Colonic mucosa (tissue), 4 donors: Measurements from ENCODE around the gene FUNDC1. TPM values are rescaled to one million over a fixed set of nuclear protein-coding genes. Genes with fewer than 3 reads are reported as not detected.

Source experiments
- DNase-seq: peaks from one replicate; pipeline ENCODE4 v3.0.0-alpha.2; 2020
- H3K27ac ChIP-seq: fragments of 200-600 bp; one replicate; pipeline ENCODE4 v1.8.0; 2021
- H3K27me3 ChIP-seq: fragments of 200-600 bp; one replicate; pipeline ENCODE4 v1.8.0; 2021
- H3K36me3 ChIP-seq: fragments of 200-600 bp; one replicate; pipeline ENCODE4 v1.8.0; 2021
- H3K4me1 ChIP-seq: fragments of 200-600 bp; one replicate; pipeline ENCODE4 v1.8.0; 2021; ENCODE audit warnings: mild to moderate bottlenecking
- H3K4me3 ChIP-seq: fragments of 200-600 bp; one replicate; pipeline ENCODE4 v1.8.0; 2021
- H3K9ac ChIP-seq, 2 donors: one replicate each; pipeline ENCODE4 v1.7.0; 2013; ENCODE audit warnings: control low read depth in 2 of 2, low read depth in 2 of 2, low read length in 2 of 2
- H3K9me3 ChIP-seq: fragments of 200-600 bp; one replicate; pipeline ENCODE4 v1.8.0; 2021
- intact Hi-C: fragments of 100-400 bp; cut with DNase I; formaldehyde crosslinking; loops from one replicate; pipeline ENCODE4 v1.14.1; 2022
- total RNA-seq, 2 donors: library from RNA; stranded (reverse); fragmentation: NEBNext Ultra II Directional in 1 of 2; extraction: Animal tissue kit (Norgen Biotek cat#: 25700) in 1 of 2; gene quantifications; one replicate each; pipeline ENCODE4 v1.2.1, GENCODE V29; 2021
- TF ChIP-seq, protein P1 (sequence below): fragments of 200-600 bp; IDR thresholded peaks from one replicate; pipeline ENCODE4 v1.8.0; 2022; ENCODE audit warnings: antibody characterized with exemption, mild to moderate bottlenecking
- donor health status: healthy.
- donor health status: DM: no; HTN: no; CAD: no.
- donor health status: DM: no; HTN: no; CAD: no.

Gene FUNDC1
- total RNA-seq, 2 donors from 2014 or later = 11.9 to 14.3 TPM

DNA sequence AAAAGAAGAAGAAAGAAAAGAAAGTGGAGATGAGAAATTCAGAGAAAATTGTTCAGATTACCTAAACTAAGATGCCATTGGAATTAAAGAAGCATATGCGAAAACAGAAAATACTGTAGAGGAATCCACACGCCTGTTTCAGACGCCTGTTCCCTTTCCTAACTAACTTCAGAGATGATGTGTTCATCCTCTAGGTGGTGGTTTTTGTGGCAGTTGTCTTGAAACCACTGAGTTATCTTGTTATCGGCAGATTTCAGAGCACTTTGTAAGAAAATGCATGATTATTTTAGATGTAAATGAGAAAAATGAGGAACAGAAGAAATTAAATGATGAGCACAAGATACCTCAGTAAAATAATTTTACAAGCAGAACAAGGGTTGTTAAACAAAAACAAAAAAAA is 48.3 kb downstream of the FUNDC1 start:
- H3K9me3 ChIP-seq = no peaks in the 10 kb centered on the region
- no peak for DNase-seq

DNA sequence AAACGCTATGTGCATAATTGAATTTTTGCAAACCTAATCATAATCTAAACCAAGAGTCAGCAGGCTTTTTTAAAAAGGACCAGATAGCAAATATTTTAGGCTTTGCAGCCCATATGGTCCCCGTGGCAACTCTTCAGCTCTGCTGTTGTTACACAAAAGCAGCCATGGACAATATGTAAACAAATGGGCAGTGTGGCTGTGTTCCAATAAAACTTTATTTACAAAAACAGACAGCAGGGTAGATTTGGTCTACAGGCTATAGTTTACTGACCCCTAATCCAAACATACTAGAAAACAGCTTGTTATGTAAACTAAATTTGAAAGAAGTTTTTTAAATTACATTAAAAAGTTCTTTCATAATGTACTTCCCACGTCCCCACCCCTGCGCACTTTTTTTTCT is 53.1 kb downstream of the FUNDC1 start:
- no peaks in the 10 kb centered on the region for H3K9me3 ChIP-seq
- no peak overlapping the region for H3K4me3 ChIP-seq
- no peak overlapping the region for H3K27ac ChIP-seq
- no peak overlapping the region for H3K9ac ChIP-seq
- H3K4me1 ChIP-seq = no peaks in the 10 kb centered on the region
- H3K36me3 ChIP-seq = no peaks in the 10 kb centered on the region
- no peak for DNase-seq
- intact Hi-C loops = no loop called here
- TF ChIP-seq, protein P1, sequence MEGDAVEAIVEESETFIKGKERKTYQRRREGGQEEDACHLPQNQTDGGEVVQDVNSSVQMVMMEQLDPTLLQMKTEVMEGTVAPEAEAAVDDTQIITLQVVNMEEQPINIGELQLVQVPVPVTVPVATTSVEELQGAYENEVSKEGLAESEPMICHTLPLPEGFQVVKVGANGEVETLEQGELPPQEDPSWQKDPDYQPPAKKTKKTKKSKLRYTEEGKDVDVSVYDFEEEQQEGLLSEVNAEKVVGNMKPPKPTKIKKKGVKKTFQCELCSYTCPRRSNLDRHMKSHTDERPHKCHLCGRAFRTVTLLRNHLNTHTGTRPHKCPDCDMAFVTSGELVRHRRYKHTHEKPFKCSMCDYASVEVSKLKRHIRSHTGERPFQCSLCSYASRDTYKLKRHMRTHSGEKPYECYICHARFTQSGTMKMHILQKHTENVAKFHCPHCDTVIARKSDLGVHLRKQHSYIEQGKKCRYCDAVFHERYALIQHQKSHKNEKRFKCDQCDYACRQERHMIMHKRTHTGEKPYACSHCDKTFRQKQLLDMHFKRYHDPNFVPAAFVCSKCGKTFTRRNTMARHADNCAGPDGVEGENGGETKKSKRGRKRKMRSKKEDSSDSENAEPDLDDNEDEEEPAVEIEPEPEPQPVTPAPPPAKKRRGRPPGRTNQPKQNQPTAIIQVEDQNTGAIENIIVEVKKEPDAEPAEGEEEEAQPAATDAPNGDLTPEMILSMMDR = no peak
- no peaks in the 10 kb centered on the region for H3K27me3 ChIP-seq

More for the DNA sequence above, 48.3 kb downstream of the FUNDC1 start:
- Histone ChIP-seq H3K27me3 (no peaks in the 10 kb centered on the region), H3K4me3 (no peak overlapping the region), H3K4me1 (no peaks in the 10 kb centered on the region), H3K27ac (no peak overlapping the region), H3K9ac (no peak overlapping the region), H3K36me3 (no peaks in the 10 kb centered on the region)
- TF ChIP-seq, protein P1 = no peak
- intact Hi-C loops = no loop called here

DNA sequence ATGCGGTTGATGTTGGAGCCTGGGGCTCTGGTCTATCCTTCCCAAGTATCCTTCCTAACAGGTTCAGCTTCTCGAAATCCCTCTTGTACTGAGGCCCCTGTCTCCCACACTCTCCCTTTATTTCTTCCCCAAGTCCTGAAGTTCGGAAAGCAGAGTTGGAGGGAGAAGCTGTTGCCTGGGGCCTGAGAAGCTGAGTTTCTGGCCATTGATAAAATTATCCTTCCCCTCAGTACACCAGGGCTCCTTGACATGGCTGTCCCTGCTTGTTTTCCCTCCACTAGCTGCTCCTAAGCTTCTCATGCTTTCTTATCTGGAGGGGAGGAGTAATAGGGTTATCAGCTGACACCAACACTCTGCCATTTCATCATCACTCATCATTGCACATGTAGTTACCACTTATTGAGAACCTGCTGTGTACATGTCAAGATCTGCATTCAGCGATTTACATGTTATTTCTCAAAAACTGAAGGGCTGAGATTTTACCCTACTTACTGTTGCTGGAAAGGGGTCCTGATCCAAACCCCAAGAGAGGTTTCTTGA is 58.0 kb downstream of the FUNDC1 start:
- H3K4me3 ChIP-seq = no peak overlapping the region
- no peaks in the 10 kb centered on the region for H3K4me1 ChIP-seq
- no peaks in the 10 kb centered on the region for H3K27me3 ChIP-seq
- no peaks in the 10 kb centered on the region for H3K36me3 ChIP-seq
- H3K9ac ChIP-seq = no peak overlapping the region
- H3K27ac ChIP-seq = no peak overlapping the region
- no peaks in the 10 kb centered on the region for H3K9me3 ChIP-seq
- intact Hi-C loops = no loop called here
- no peak for DNase-seq
- TF ChIP-seq, protein P1 = no peak

DNA sequence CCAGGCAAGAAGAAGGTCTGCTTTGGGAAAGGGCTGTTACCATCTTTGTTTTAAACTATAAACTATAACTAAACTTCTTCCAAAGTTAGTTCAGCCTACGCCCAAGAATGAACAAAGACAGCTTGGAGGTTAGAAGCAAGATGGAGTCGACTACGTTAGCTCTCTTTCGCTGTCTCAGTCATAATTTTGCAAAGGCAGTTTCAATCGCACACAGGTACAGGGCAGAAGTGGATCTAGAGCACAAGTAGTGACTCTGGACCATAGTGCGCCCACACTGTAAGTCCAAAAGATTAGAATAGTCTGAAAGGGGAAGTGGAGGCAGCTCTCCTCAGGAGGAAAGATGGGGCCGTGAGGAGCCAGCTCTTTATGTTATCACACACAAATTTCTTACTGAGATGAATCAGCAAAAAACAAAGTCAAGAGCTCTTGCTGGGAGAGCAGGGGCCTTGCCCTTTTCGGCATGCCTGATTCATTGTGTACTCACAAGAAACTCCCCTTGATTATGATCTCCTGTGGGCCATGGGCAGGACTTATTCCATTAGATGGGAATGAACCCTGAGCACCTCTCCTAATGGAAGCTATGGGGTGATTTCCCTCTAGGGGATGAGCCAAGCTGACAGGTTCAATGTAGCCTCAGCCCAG is 58.6 kb downstream of the FUNDC1 start:
- H3K27ac ChIP-seq = no peak overlapping the region
- no peak overlapping the region for H3K4me3 ChIP-seq
- H3K9ac ChIP-seq = no peak overlapping the region
- TF ChIP-seq, protein P1 = no peak
- H3K36me3 ChIP-seq = no peaks in the 10 kb centered on the region
- H3K4me1 ChIP-seq = no peaks in the 10 kb centered on the region
- intact Hi-C loops = no loop called here
- H3K27me3 ChIP-seq = no peaks in the 10 kb centered on the region
- no peaks in the 10 kb centered on the region for H3K9me3 ChIP-seq
- DNase-seq = no peak

DNA sequence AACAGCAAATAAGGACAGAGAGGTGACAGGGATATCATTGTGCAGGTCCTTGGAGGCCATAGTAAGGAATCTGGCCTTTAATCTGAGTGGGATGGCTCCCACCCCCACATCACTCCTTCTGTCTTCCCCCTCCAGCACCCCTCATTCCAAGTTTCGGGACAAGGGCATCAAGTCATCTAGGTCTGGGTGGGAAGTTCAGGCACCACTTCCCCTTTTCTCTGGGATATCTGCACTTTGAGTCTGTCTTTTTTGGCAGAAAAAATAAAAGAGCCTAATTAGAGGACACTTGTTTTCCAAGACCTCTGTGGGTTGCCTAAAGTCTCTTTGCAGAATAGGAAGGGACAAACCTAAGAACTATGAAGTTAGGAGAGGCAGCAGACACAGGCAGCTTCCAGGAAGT is 60.1 kb downstream of the FUNDC1 start:
- no peak overlapping the region for H3K4me3 ChIP-seq
- intact Hi-C loops = no loop called here
- H3K27ac ChIP-seq = no peak overlapping the region
- TF ChIP-seq, protein P1 = no peak
- no peak for DNase-seq
- H3K4me1 ChIP-seq = no peaks in the 10 kb centered on the region
- no peaks in the 10 kb centered on the region for H3K9me3 ChIP-seq
- H3K9ac ChIP-seq = no peak overlapping the region
- H3K36me3 ChIP-seq = no peaks in the 10 kb centered on the region
- no peaks in the 10 kb centered on the region for H3K27me3 ChIP-seq
